GM12892 (cell line): Measurements from ENCODE around the gene CACHD1.

Experiments
- DNase-seq: peaks from one replicate; pipeline ENCODE4 v3.0.0; 2011; ENCODE audit not compliant: insufficient read length
- FAIRE-seq: peaks from 2 replicates; lab custom pipeline; 2011; peaks lifted over from hg19 to GRCh38; lab: Jason Lieb, UNC
- POLR2A ChIP-seq: IDR thresholded peaks from 2 replicates; pipeline ENCODE4 v1.6.1; 2011; ENCODE audit warnings: low read depth, low read length, control low read depth
- POLR2AphosphoS5 ChIP-seq: IDR thresholded peaks from 2 replicates; pipeline ENCODE4 v1.6.1; 2011; ENCODE audit warnings: low read depth, low read length, control low read depth
- TAF1 ChIP-seq: IDR thresholded peaks from 2 replicates; pipeline ENCODE4 v1.6.1; 2011; ENCODE audit warnings: low read depth, mild to moderate bottlenecking, control low read depth, low read length, borderline replicate concordance

The CACHD1 gene

DNA sequence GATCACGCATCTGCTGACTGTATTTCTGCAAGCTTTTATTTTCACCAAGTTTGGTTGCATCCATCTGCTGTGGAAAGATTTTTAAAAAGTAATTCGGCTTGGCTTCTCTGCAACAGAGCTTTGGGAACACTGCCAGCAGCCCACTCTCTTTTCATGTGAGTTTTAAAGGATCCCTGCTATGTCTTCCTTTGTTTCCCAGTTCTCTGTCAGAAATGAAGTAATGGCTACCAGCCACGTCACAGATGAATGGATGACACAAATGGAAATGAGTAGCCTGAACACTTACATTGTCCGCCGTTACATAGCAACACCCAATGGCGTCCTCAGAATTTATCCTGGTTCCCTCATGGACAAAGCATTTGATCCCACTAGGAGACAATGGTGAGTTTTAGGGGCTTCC is 194.4 kb downstream of the CACHD1 start:
- TF ChIP-seq POLR2A (no peak), POLR2AphosphoS5 (no peak), TAF1 (no peak)
- DNase-seq = no peak

DNA sequence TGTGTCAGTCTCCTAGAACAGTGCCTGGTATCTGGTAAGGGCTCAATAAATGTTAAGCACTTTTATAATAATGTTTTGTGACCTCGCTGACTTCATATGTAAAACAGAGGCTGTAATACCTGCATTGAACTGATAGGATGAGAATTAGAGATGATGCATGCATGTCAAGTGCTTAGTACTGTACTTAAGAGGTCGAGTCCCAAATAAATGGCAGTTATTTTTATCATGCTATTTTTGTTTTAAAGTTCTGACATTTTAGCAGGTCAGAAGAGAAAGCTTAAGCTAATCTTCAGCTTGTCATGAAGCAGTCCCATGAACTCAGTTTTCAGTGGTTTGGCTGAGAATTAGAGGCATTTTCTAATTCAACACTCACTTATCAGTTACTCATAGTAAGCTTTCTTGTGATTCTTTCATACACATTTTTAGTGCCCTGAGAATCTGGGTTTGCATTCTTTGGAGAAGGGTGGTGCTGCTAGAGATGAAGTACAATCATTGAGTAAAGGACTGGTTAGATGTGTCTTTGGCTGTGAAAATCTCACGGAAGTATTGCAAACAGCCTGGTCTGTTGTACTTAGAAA is 199.3 kb downstream of the CACHD1 start:
- no peak for DNase-seq
- no peak for FAIRE-seq
- TF ChIP-seq TAF1 (no peak), POLR2AphosphoS5 (no peak), POLR2A (no peak)

More for the DNA sequence above, 194.4 kb downstream of the CACHD1 start:
- no peak for FAIRE-seq

DNA sequence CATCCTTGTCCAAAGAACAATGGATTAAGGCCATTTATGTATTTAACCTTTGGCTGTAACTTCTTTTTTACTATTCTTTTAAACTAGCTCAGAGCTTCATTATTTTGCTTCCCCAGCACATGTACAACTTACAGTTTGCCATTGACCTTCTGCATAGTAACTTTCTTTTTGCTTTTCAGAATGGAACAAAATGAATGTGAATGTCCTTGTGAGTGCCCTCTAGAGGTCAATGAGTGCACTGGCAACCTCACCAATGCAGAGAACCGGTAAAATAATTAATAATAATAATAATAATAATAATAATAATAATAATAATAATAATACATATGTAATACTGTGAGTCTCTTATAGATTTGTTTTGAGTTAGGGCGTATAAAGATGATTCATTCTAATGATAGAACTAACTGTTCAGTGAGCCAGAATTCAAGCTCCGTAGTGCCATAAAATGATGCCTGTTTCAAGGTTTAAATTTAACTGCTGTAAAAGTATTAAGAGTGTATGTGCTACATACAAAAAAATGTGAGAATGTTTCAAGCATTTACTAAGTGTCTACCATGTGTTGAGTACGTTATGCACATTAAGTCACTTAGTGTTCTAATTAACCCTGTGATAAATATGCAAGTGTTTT is 205.9 kb downstream of the CACHD1 start:
- DNase-seq (no peak), FAIRE-seq (no peak)
- no peak for TF ChIP-seq POLR2A
- TF ChIP-seq POLR2AphosphoS5 = no peak
- no peak for TF ChIP-seq TAF1

DNA sequence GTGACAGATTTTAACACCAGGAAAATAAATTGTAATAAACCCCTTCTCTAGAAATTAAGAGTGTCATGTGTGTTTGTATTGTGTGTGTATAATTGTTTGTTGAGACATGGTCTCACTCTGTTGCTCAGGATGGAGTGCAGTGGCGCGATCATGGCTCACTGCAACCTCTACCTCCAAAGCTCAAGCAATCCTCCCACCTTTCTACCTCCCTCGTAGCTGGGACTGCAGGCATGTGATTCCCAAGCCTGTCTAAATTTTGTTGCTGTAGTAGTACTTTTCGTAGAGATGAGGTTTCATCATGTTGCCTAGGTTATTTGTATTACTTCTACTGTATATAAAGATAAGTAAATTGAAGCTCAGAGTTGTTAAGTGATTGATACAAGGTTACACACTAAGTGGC is 206.5 kb downstream of the CACHD1 start:
- FAIRE-seq (no peak), DNase-seq (no peak)
- TF ChIP-seq POLR2A = no peak
- no peak for TF ChIP-seq POLR2AphosphoS5
- no peak for TF ChIP-seq TAF1

DNA sequence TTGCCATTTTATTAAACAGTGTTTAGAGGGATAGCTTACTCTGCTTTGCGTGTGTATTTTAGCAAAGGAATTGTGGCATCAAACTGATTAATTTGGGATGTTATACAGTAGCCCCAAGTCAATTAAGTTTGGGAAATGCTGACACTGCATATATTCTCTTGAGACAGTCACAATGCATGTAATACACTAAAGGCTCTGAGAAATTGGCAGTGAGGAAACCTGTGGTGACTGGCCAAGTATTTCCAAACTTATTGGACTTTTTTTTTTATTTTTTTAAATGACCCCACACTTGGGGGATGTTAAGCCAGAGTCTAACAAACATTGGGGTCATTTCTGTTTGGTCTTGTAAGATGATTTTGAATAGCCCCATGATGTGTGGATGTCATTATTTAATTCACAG is 207.6 kb downstream of the CACHD1 start:
- no peak for FAIRE-seq
- no peak for DNase-seq
- TF ChIP-seq POLR2AphosphoS5 (no peak), TAF1 (no peak)

DNA sequence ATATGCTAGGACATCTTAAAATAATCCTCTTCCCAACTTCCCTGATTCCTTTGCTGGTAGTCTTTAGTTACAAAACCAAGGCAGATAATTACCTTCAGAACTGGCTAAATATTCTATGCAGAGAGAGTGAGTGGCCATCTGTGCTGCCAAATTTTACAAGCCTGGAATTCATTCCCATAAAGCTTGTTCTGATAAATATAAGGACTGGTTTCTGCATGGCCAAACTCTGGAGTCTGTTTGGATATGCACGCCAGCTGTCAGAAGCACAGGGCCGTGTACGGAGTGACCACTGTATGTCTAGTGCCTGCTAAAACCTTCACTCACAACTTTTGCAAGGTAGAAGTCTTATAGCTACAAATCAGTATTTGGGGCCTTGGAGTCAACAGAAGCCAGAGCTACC is 208.4 kb downstream of the CACHD1 start:
- DNase-seq (no peak), FAIRE-seq (no peak)
- TF ChIP-seq TAF1 = no peak
- no peak for TF ChIP-seq POLR2AphosphoS5
- TF ChIP-seq POLR2A = no peak

DNA sequence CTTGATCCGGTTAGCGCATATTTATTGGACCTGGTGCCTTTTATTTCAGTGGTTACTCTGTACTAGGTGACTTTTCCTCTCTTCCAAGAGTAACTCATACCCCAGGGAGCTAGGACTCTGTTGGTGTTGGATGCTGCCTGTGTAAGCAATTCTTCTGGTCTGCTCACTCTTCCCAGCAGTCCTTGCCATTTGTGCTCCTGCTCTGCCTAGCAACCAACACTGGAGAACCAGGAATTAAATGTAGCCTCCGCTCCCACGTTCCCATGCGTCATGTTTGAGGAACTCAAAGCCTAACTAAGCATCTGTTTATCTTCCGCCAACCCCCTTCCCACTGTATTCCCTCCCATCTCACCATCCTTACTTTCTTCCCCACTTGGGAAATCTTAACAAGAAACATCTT is 209.2 kb downstream of the CACHD1 start:
- no peak for FAIRE-seq
- TF ChIP-seq TAF1 (no peak), POLR2A (no peak), POLR2AphosphoS5 (no peak)
- DNase-seq = no peak

DNA sequence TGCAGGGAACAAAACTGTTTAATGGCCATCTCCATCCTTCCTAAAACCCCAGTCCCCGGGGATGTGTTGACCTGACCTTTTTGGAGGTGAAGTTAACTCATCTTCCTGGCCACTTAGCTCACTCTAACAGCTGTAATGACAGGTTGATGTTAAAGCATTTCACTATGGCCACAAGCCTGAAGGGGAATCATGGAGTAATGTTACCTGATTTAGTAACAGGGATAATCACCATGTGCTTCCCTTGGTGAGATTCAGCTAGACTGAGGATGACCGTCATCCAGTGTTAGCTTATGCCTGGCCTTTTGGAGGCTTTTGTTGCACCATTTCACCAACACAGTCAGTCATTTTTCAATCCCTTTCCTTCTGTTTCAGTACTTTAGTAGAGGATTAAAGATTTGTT is 210.7 kb downstream of the CACHD1 start:
- DNase-seq = no peak
- TF ChIP-seq POLR2AphosphoS5 (no peak), TAF1 (no peak), POLR2A (no peak)
- no peak for FAIRE-seq

DNA sequence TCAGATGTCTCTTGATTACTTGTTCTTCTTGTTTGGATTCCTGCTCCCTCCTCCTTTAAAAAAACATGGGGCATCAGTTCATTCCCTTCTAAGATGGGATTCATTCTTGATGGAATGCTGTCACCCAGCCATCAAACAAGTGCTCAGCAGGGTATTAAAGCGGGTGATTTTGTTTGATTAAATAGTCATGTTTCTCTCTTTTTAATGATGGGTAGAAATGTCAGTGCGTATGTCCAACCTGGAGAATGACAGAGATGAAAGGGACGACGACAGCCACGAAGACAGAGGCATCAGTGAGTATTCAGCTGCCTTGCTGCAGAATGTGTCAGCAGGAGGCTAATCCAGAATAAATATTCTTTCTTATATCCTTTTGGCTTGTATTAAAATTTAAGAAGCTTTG is 211.1 kb downstream of the CACHD1 start:
- TF ChIP-seq POLR2AphosphoS5 = no peak
- TF ChIP-seq TAF1 = no peak
- no peak for TF ChIP-seq POLR2A
- DNase-seq = no peak
- FAIRE-seq = no peak

DNA sequence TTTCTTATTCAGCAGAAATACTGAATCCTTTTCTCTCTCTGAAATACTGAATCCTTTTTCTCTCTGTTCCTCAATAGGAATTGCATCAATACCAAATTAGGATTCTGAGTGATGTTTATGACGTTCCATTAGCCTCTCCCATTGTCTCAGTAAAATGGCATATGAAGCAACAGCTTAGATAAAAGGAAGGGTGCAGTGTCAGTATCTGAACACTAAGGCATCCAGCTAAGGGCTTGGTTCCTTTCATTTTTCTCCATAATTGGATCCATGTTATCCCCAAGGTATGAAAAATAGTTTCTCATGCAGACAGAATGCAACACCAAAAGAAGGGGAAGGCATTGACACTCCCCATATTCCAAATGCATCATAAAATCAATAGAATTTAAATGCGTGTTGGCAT is 213.5 kb downstream of the CACHD1 start:
- TF ChIP-seq TAF1 (no peak), POLR2A (no peak), POLR2AphosphoS5 (no peak)
- DNase-seq (no peak), FAIRE-seq (no peak)

DNA sequence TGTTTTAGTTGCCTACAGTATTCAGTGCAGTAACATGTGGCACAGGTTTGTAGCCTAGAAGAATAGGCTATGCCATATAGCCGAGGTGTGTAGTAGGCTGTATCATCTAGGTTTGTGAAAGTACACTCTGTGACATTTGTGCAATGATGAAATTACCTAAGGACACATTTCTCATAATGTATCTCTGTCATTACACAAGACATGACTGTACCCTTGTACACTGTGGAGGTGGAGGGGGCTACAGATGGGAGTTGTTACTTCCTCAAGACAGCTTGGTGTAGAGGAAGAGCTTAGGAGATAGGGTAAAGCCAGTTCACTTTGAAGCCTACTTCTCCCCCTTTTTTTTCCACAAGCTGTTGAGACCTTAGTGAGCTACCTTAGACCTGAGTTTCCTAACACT is 215.3 kb downstream of the CACHD1 start:
- FAIRE-seq (no peak), DNase-seq (no peak)
- TF ChIP-seq POLR2A (no peak), POLR2AphosphoS5 (no peak), TAF1 (no peak)

DNA sequence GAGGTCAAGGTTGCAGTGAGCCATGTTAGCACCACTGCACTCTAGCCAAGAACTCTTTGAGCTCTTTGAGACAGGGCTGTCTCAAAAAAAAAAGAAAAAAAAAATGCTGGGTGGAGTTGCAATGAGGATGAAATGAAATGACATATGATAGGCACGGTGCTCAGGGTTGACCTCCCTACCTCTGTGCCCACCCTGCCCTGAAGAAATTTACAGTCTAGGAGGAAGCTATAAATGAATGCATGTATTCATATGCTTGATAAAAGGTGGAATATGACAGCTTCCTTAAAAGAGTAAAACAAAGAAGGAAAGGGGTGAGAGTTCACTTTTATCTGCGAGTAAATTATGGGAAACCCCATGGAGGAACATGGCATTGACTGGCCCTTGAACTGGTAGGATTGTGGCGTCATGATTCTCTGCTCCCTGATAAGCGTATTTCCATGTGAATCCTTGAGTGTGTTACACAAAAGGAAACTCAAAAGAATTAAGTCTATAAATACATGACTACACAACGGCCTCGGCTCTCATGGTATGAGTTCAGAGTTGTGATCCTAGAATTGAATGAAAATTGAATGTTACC is 215.9 kb downstream of the CACHD1 start:
- DNase-seq (no peak), FAIRE-seq (no peak)
- TF ChIP-seq POLR2A = no peak
- TF ChIP-seq TAF1 = no peak
- no peak for TF ChIP-seq POLR2AphosphoS5
